RWPE1 (cell line): Measurements from ENCODE around the gene ZNF831.

Experiments used
- CTCF ChIA-PET: fragments of 350-600 bp; sonication (Branson Sonifier 250); formaldehyde crosslinking; extraction: SDS; loops from one replicate; lab custom pipeline; 2021; lab: Yijun Ruan, JAX
- POLR2A ChIA-PET: fragments of 400-600 bp; formaldehyde crosslinking; extraction: SDS; loops from one replicate; lab custom pipeline; 2020; ENCODE audit warnings: antibody characterized with exemption; ENCODE audit not compliant: low non-redundant PET; lab: Yijun Ruan, JAX
- DNase-seq: peaks from one replicate; pipeline ENCODE4 v3.0.0; 2012; ENCODE audit warnings: low spot score
- H3K27ac ChIP-seq: fragments of 450-650 bp; 2 replicates; pipeline ENCODE4 v1.5.1; 2017
- CTCF ChIP-seq: fragments of 450-650 bp; conservative IDR thresholded peaks from 2 replicates; pipeline ENCODE4 v1.5.1; 2017; ENCODE audit warnings: low read depth, mild to moderate bottlenecking

ZNF831 gene

DNA sequence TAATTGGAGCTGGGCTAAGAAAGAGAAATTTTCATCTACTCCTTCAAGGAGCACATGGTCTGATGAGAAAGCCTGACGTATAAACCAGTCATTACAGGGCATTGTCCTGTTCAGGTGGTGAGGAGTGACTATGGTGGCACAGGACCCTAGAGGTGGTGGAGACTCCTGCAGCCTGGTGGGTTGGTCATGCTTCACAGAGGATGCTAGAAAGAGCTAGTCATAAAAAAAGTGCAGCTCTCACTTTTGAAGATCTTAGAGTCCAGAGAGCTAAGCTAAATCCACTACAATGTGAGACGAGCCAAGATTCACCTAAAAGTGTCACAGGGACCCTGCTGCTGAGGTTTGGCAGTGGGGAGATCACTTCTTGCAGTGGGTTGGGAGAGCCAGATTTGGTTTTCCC, 9.8 kb upstream of the ZNF831 start:
- TF ChIP-seq CTCF = no peak
- no peak overlapping the region for H3K27ac ChIP-seq
- ChIA-PET CTCF (interaction anchor here (1.9 kb wide), 1 partner anchor 68 kb away, joined by 4 read pairs; no protein-coding TSS in a partner anchor), POLR2A (no interaction called here)
- no peak for DNase-seq

DNA sequence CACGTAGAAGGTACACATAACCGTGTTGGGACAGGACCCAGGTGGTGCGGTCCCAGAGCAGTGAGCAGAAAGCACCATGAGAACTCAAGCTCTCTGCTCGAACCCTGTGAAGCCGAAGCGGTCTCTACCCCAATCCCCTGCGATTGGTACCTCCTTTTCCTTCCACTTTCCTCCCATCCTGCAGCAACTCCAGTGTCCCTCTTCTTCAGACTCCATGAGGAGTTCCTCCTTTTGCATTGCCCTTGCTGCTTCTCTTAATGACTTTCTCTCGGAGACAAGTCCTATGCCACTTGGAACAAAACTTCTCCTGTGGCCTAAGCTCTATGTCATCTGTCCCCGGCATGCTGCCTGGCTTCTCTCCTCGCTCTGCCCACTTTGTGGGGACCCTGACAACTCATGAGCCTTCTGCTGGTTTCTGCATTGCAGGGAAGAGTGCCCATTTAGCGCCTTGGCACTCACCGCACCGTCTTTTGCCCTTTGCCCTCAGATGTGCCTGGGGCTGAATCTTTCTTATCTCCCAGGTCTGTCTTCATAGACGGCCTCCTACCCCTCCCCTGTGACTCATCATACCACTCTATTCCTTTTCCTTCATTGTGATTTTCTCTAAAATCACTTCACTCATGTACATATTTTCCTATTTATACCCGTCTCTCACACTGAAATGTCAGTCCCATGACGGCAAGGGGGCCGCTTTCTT, 9.2 kb upstream of the ZNF831 start:
- POLR2A ChIA-PET = no interaction called here

DNA sequence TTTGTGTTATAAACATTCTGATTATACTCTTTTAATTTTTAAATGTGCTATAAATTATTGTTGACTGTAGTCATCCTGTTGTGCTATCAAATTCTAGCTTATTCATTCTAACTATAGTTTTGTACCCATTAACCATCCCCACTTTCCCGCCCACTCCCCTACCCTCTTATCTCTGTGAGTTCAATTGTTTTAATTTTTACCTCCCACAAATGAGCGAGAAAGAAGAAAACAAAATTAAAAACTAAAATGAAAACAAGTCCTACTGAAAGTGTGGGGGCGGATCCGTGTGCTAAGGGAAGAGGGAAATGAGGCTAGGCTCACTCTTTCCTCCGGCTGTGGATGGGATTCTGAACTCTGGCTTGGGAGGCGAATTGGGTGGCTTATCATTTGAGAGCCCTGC, 6.6 kb upstream of the ZNF831 start:
- POLR2A ChIA-PET = no interaction called here

More for the DNA sequence above, 9.2 kb upstream of the ZNF831 start:
- no peak overlapping the region for H3K27ac ChIP-seq
- TF ChIP-seq CTCF = no peak
- DNase-seq = no peak
- CTCF ChIA-PET = interaction anchor here (0.6 to 1.9 kb wide), 3 partner anchors 67 to 317 kb away, joined by 3 to 4 read pairs (median 4); no protein-coding TSS in a partner anchor

GRCh38 chr20:59157531-59157930, 6.1 kb upstream of the ZNF831 start:
- POLR2A ChIA-PET = no interaction called here
- no peak for DNase-seq
- CTCF ChIA-PET = no interaction called here
- TF ChIP-seq CTCF = no peak
- no peak overlapping the region for H3K27ac ChIP-seq

More for the DNA sequence above, 6.6 kb upstream of the ZNF831 start:
- no peak for DNase-seq
- TF ChIP-seq CTCF = no peak
- CTCF ChIA-PET = no interaction called here
- H3K27ac ChIP-seq = no peak overlapping the region

DNA sequence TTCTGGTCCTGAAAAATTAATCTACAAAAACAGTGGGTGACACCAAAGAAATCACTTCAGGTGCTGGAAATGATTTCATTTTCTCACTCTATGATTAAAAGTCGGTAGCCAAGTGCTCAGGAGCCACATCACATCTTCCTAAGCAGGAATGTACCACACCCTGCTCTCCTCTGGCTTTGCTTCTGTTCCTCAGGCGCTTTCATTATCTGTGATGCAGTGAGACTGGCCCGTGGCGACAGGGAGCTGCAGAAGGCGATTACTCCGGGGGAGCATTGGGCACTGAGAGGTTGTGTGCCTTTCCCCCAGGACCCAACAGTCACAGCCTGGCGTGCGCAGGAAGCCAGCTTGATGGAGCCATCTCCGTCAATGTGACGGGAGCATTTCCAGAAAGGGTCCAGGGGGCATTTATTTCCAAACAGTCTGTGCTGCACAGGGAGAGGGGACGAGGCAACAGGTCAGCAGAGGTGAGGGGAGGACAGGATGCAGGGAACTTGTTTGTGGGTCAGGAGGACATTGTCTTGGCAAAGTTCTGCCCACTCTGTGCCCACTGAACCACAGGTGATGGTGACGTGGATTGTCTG, 5.6 kb upstream of the ZNF831 start:
- ChIA-PET POLR2A (no interaction called here), CTCF (no interaction called here)
- TF ChIP-seq CTCF = no peak
- no peak overlapping the region for H3K27ac ChIP-seq
- no peak for DNase-seq

DNA sequence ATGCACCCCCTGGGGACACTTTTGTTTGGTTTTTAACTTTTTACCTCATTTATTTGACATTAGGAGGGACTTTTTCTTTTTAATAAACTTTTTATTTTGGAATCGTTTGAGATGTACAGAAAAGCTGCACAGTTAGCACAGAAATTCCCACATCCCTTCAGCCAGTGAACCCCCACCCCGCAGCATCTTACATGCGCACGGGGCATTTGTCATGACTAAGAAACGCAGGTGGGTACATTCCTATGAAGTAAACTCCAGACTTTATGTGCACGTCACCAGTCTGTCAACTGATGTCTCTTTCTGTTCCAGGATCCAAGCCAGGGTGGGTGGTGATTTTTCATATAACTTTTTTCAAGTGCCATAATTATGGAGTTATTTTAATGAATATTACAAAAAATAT, 4.9 kb upstream of the ZNF831 start:
- H3K27ac ChIP-seq = no peak overlapping the region
- no peak for TF ChIP-seq CTCF
- ChIA-PET POLR2A (no interaction called here), CTCF (interaction anchor here (0.6 kb wide), 2 partner anchors 15 to 333 kb away, joined by 3 read pairs; no protein-coding TSS in a partner anchor)
- no peak for DNase-seq
